HepG2 (cell line): Measurements from ENCODE around the gene LITAFD. TPM values are rescaled to one million over a fixed set of nuclear protein-coding genes. Genes with fewer than 3 reads are reported as not detected.

Source experiments
- EED ChIP-seq: sonication (generic); formaldehyde crosslinking; IDR thresholded peaks from 2 replicates; pipeline ENCODE4 v1.5.0; 2020; ENCODE audit warnings: mild to moderate bottlenecking, missing genetic modification reagents
- HMGXB3 ChIP-seq: sonication (generic); formaldehyde crosslinking; IDR thresholded peaks from 2 replicates; pipeline ENCODE4 v1.4.0; 2020; ENCODE audit warnings: missing genetic modification reagents, borderline replicate concordance
- HOXA5 ChIP-seq: sonication (generic); formaldehyde crosslinking; IDR thresholded peaks from 2 replicates; pipeline ENCODE4 v1.4.0; 2020; ENCODE audit warnings: missing genetic modification reagents
- IRX3 ChIP-seq: sonication (generic); formaldehyde crosslinking; IDR thresholded peaks from 2 replicates; pipeline ENCODE4 v1.8.1; 2023; ENCODE audit warnings: mild to moderate bottlenecking, low read depth, missing genetic modification reagents, borderline replicate concordance
- KDM1A ChIP-seq: IDR thresholded peaks from 2 replicates; pipeline ENCODE4 v1.6.1; 2016; ENCODE audit warnings: missing compliant biosample characterization
- MEIS1 ChIP-seq: sonication (generic); formaldehyde crosslinking; IDR thresholded peaks from 2 replicates; pipeline ENCODE4 v1.9.0; 2021; ENCODE audit warnings: mild to moderate bottlenecking, missing genetic modification reagents, moderate library complexity, borderline replicate concordance
- MIER2 ChIP-seq: IDR thresholded peaks from 2 replicates; pipeline ENCODE4 v1.6.1; 2016; ENCODE audit warnings: missing biosample characterization, missing genetic modification reagents
- RBFOX2 ChIP-seq: fragments of 200-400 bp; formaldehyde crosslinking; IDR thresholded peaks from 2 replicates; pipeline ENCODE4 v1.6.1; 2017; ENCODE audit warnings: low read depth, mild to moderate bottlenecking, low read length
- SRSF1 ChIP-seq: fragments of 200-400 bp; formaldehyde crosslinking; optimal IDR thresholded peaks from 2 replicates; pipeline ENCODE3; 2017; ENCODE audit warnings: mild to moderate bottlenecking, low read depth, low read length, moderate library complexity
- ZBTB7A ChIP-seq: sonication (generic); formaldehyde crosslinking; IDR thresholded peaks from 2 replicates; pipeline ENCODE4 v1.8.0; 2022; ENCODE audit warnings: mild to moderate bottlenecking, missing genetic modification reagents
- ZFP36L1 ChIP-seq: sonication (generic); formaldehyde crosslinking; IDR thresholded peaks from 2 replicates; pipeline ENCODE4 v1.8.0; 2022; ENCODE audit warnings: mild to moderate bottlenecking, missing genetic modification reagents, moderate library complexity
- ZNF646 ChIP-seq: sonication (generic); formaldehyde crosslinking; IDR thresholded peaks from 2 replicates; pipeline ENCODE4 v1.9.0; 2021; ENCODE audit warnings: mild to moderate bottlenecking, missing genetic modification reagents
- ZNF652 ChIP-seq: IDR thresholded peaks from 2 replicates; pipeline ENCODE4 v1.6.1; 2016; ENCODE audit warnings: low read depth, borderline replicate concordance
- ZZZ3 ChIP-seq: sonication (generic); formaldehyde crosslinking; IDR thresholded peaks from 2 replicates; pipeline ENCODE4 v1.4.0; 2020; ENCODE audit warnings: missing genetic modification reagents, mild to moderate bottlenecking, borderline replicate concordance
- polyA plus RNA-seq, 8 experiments: library from polyadenylated mRNA; depleted of rRNA in 3 of 8; stranded (reverse) in 7 of 8; unstranded in 1 of 8; fragments of >200 nt; fragmentation: Illumina TruSeq in 4 of 8; extraction: Trizol in 4 of 8; gene quantifications; 2 replicates each; pipeline versions ENCODE4 v1.2.1 to v1.2.3, GENCODE V29; 2011 to 2016; ENCODE audit warnings: low read depth in 4 of 8, missing spikeins in 1 of 8, mixed read lengths in 1 of 8; ENCODE audit not compliant: insufficient read depth in 1 of 8
- total RNA-seq, 5 experiments: library from RNA; depleted of rRNA; stranded (reverse); fragments of >200 nt; fragmentation: Illumina TruSeq; extraction: Trizol; gene quantifications; 2 replicates each; pipeline ENCODE4 v1.2.3, GENCODE V29; 2016; ENCODE audit warnings: low read depth in 1 of 5
- TF ChIP-seq, protein P1 (sequence below): sonication (generic); formaldehyde crosslinking; IDR thresholded peaks from 2 replicates; pipeline ENCODE4 v1.5.1; 2020; ENCODE audit warnings: mild to moderate bottlenecking, moderate library complexity, missing genetic modification reagents
- TF ChIP-seq, protein P2 (sequence below): sonication (generic); formaldehyde crosslinking; conservative IDR thresholded peaks from 2 replicates; pipeline ENCODE4 v1.8.1; 2023; ENCODE audit warnings: missing genetic modification reagents

Gene LITAFD
- total and polyA plus RNA-seq, 2 of the 13 experiments (the other 11 are each of a cell fraction or from before 2014, with no cell fraction given), result not detected

GRCh38 chr16:8848231-8848938 lies 33.8 kb upstream of the LITAFD start (continued):
- TF ChIP-seq ZNF646 (CRISPR knock-in tag) (no peak), ZFP36L1 (no peak), IRX3 (CRISPR knock-in tag) (no peak), HOXA5 (CRISPR knock-in tag) (no peak), ZBTB7A (CRISPR knock-in tag) (no peak), SRSF1 (no peak), EED (CRISPR knock-in tag) (no peak), HMGXB3 (CRISPR knock-in tag) (no peak), KDM1A (CRISPR knock-in tag) (no peak), MIER2 (no peak), ZZZ3 (CRISPR knock-in tag) (no peak), MEIS1 (CRISPR knock-in tag) (no peak), RBFOX2 (no peak), ZNF652 (CRISPR knock-in tag) (no peak)
- TF ChIP-seq, protein P1, sequence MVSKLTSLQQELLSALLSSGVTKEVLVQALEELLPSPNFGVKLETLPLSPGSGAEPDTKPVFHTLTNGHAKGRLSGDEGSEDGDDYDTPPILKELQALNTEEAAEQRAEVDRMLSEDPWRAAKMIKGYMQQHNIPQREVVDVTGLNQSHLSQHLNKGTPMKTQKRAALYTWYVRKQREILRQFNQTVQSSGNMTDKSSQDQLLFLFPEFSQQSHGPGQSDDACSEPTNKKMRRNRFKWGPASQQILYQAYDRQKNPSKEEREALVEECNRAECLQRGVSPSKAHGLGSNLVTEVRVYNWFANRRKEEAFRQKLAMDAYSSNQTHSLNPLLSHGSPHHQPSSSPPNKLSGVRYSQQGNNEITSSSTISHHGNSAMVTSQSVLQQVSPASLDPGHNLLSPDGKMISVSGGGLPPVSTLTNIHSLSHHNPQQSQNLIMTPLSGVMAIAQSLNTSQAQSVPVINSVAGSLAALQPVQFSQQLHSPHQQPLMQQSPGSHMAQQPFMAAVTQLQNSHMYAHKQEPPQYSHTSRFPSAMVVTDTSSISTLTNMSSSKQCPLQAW (CRISPR knock-in tag), result no peak
- TF ChIP-seq, protein P2, sequence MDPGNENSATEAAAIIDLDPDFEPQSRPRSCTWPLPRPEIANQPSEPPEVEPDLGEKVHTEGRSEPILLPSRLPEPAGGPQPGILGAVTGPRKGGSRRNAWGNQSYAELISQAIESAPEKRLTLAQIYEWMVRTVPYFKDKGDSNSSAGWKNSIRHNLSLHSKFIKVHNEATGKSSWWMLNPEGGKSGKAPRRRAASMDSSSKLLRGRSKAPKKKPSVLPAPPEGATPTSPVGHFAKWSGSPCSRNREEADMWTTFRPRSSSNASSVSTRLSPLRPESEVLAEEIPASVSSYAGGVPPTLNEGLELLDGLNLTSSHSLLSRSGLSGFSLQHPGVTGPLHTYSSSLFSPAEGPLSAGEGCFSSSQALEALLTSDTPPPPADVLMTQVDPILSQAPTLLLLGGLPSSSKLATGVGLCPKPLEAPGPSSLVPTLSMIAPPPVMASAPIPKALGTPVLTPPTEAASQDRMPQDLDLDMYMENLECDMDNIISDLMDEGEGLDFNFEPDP (CRISPR knock-in tag), result no peak
